Right lobe of liver (tissue), 4 donors: ENCODE results near the gene TRIM58.

Source experiments
- CTCF ChIP-seq, 4 donors: fragments of 200-600 bp in 3 of 4; fragments of 450-650 bp in 1 of 4; IDR thresholded peaks; one replicate each; pipeline versions ENCODE4 v1.5.1 to v1.8.0; 2016 to 2022; ENCODE audit warnings: antibody characterized with exemption in 4 of 4, mild to moderate bottlenecking in 2 of 4
- POLR2A ChIP-seq: fragments of 450-650 bp; IDR thresholded peaks from one replicate; pipeline ENCODE4 v1.6.1; 2017; ENCODE audit warnings: antibody characterized with exemption, mild to moderate bottlenecking
- donor health status: DM: no; HTN: no; CAD: no.
- donor health status: DM: no; HTN: no; CAD: no.
- donor health status: DM: no; HTN: yes; CAD: no.

DNA sequence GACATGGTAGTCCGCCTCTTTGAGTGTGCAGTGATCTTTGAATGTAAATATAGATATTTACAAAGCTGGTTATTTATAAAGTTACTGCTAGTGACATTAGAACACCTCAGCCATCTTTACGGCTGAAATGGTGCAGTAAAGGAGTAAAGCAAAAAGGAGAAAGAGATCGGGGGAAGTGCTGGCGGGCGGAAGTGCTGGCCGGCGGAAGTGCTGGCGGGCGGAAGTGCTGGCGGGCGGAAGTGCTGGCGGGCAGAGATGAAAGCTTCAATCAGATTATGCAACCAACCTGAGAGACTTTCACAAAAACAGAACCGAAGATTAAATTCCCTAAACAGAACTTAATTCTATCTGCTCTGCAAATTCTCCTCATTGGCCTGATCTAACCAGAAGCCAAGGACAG, 31.6 kb upstream of the TRIM58 start:
- TF ChIP-seq CTCF (IDR thresholded peaks at IDR 0.05) (no peak), POLR2A (no peak)
